GM18517 (cell line): ENCODE measurements around the gene TPSAB1.
"Not testable (repeated sequence)": the region's sequence is repeated elsewhere in the genome, so short reads cannot be mapped to it uniquely, and the experiment has no call there.

Experiments
- ATAC-seq: cut with Tn5 transposase; IDR thresholded peaks from one replicate; pipeline ENCODE4 v1.9.1; 2021; ENCODE audit warnings: mild to moderate bottlenecking, moderate library complexity; ENCODE audit not compliant: unreplicated experiment

The TPSAB1 gene

DNA sequence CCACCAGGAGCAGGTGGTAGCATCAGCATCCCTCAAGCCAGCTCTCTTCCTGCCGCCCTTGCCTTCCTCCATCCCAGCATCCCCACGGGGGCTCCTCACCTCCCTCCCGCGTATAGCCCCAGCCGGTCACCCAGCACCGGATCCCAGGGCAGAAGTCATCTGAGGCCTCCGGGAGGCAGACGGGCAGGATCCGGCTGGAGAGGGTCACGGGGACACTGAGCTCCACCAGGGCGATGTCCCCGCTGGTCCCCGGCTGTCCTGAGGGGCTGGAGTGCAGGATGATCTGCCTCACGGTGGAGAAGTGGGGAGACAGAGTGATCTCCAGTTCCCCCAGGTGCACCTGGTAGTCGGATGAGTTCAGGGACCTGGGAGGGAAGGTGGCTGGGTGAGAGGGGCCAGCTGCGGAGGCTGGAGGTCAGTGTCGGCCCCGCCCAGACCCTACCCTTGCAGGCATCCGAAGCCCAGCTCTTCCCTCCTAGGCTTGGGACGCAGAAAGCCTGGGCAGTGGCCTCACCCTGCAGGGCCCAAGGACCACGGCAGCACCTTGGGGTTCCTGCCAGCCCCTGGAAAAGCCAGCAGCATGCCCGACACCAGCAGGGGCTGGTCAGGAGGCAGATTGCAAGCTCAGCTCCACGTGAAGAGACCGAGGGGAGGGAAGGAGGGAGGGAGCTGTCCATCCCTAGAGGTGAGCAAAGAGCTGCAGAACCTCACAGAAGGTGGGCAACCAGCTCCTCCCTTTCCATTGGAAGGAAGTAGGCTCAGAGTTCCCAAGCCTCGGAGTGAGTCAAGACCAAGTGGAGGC lies 17.8 kb upstream of the TPSAB1 start:
- no peak for ATAC-seq

DNA sequence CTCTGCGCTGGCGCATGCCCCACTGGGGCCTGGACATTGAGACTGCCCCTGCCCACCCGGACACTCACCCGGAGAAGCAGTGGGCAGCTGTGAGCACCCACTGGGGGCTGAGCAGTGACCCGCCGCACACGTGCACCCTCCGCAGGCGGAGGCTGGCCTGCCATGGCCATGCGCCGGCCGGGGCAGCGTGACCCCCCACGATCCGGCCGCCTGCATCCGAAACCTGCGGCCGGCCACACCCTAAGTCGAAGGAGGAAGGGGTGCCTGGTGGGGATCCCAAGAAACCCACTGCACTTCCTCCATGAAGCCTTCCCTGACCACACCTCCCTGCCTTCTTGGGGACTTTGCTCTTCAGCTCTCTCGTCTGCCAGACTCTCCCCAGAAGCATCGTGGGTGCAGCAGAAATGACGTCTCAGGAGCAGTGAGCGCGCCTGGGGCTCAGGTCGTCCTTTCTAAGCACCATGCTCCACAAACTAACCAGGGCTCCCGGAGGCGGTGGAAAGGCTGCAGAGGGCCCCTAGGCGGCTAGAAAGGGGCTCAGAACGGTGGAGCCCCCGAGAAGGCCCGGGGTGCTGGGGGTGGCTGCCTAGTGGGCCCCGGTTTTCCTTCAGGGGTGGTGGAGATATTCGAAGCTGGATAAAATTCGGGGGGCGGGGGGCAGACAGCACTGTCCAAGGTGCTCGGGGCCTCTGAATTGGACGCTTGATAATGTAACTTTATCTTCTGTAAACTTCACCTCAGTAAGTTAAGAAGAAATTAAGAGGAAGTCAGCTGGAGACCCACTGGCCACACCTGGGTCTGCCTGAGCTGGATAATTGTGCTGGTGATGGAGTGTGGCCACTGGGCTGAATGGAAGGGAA lies 16.9 kb upstream of the TPSAB1 start:
- ATAC-seq = no peak

GRCh38 chr16:1224558-1224957 lies 15.9 kb upstream of the TPSAB1 start:
- no peak for ATAC-seq

DNA sequence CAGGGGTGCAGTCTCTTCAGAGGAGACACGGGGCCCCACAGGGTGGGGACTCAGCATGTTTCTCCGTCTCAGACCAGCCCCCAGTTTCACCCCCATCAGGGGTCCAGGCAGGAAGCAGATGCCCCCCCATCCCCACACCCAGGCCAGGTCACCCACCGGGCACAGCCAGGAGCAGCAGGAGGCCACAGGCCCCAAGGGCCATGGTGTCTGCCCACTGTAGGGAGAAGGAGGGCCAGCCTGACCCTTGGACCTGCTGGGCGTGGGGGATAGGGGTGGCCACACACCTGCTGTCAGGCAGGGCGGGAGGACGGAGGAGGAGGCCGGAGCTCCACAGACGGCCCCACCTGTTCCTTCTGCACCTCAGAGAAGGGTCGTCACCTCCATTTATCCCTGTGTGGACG lies 15.5 kb upstream of the TPSAB1 start, which contains the start of gene TPSG1:
Gene TPSG1, minus strand, starts transcription at position 218 of the 401 bp plus-strand sequence. Its CDS starts 16 bp downstream, at position 202.
- ATAC-seq = no peak

DNA sequence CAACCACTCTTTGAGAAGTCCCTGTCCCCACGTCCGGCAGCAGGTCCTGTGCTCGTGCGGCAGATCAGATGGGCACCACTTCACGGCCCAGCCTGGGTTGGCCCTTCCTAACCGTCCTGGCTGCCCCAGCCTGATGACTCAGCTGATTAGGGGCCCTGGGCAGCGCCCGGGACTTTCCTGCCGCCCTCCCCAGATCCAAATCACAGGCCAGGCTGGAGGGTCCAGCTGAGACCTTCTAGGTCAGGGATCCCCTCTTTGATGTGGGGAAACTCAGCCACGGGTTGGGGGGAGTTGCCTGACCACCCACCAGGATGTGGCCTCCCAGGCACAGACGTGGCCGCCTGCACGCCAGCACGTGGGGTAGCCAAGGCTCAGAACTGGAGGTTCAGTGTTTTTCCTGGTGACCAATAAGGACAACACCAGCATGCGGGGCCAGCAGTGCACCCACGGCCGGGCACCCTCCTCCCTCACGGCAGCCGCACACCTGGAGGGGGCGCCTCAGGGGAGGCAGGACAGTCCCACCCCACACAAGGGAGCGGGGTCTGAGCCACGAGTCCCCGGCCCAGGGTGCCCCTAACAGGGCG lies 14.7 kb upstream of the TPSAB1 start:
- ATAC-seq = not testable (repeated sequence)

GRCh38 chr16:1226692-1227091 lies 13.8 kb upstream of the TPSAB1 start:
- not testable (repeated sequence) for ATAC-seq

DNA sequence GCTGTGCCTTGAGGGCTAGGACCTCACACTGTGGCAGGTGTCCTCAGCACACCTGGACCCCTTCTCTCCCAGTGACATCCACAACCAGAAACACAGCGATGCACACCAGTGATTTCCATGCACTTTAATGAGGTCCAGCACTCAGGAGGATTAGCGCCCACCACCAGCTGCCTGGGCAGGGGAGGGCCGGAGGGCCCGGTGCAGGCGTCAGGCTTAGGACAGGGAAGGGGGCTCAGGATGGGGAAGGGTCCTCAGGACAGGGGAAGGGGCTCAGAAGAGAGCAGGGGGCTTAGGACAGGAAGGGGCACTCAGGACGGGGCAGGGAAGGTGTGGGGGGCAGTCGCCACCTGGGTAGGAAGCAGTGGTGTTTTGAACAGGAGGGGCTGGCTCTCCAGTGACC lies 12.3 kb upstream of the TPSAB1 start:
- ATAC-seq = not testable (repeated sequence)

DNA sequence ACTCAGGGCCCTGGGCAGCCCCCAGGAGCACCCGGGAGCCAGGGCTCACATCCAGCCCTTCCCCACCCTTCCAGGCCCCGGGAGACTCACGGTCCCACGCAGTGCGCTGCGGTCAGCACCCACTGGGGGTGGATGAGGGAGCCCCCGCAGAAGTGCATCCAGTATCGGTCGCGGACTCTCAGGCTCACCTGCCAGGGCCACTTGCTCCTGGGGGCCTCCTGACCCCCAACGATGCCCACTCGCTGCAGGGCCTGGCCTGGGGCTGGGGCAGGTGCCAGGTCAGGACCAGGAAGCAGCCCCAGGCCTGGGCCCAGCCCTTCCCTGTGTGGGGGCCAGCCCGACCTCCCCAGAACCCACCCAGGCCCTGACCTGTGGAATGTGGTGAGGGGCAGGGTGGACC lies 11.0 kb upstream of the TPSAB1 start:
- ATAC-seq = not testable (repeated sequence)

GRCh38 chr16:1230084-1230470 lies 10.4 kb upstream of the TPSAB1 start, which contains the start of gene TPSB2:
Gene TPSB2 (minus strand): TSS chr16:1230184. CDS start chr16:1229951, 233 bp downstream.
- not testable (repeated sequence) for ATAC-seq

DNA sequence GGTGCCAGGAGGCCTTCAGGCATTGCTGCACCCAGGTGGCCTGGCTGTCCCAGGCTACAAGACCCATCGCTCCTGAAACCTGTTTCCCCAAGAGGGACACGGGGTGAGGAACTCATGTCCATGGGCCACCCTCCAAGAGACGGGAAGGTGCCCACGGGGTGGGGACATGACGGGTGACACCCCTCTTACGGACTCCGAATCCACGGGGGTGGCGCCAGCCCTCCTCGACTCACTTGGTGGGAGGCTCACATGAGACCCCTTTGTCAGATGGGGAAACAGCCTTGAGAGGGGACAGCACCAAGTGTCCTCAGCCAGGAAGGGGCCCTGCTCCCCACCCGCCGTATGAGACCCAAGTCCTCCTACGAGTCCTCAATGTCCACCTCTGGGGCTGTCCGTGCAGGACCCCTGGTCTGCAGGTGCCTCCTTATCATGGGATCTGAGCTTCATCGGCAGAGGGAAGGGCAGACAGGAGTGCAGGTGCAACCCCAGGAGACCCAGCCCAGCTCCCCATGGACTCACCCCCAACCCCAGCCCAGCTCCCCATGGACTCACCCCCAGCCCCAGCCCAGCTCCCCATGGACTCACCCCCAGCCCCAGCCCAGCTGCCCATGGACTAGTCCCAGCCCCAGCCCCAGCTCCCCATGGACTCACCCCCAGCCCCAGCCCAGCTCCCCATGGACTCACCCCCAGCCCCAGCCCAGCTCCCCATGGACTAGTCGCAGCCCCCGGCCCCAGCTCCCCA lies 9.9 kb upstream of the TPSAB1 start:
- not testable (repeated sequence) for ATAC-seq

DNA sequence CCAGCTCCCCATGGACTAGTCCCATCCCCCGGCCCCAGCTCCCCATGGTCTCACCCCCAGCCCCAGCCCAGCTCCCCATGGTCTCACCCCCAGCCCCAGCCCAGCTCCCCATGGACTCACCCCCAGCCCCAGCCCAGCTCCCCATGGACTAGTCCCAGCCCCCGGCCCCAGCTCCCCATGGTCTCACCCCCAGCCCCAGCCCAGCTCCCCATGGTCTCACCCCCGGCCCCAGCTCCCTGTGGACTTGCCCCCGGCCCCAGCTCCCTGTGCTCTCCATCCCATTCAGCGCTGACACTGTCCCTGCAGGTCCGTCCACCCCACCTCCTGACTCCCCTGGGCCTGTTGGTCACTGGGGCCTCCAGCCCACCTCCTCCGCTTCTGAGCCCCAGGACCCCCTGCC lies 9.2 kb upstream of the TPSAB1 start:
- not testable (repeated sequence) for ATAC-seq

GRCh38 chr16:1232049-1232748 lies 8.3 kb upstream of the TPSAB1 start:
- ATAC-seq = not testable (repeated sequence)

- not testable (repeated sequence) for ATAC-seq
Observed at GRCh38 chr16:1236659-1237058, 3.8 kb upstream of the TPSAB1 start.

GRCh38 chr16:1237990-1238389 lies 2.5 kb upstream of the TPSAB1 start:
- ATAC-seq = no peak

- not testable (repeated sequence) for ATAC-seq
Observed at GRCh38 chr16:1238909-1239308, 1.6 kb upstream of the TPSAB1 start.

- not testable (repeated sequence) for ATAC-seq
Observed at GRCh38 chr16:1239575-1239974, 930 bp upstream of the TPSAB1 start.

DNA sequence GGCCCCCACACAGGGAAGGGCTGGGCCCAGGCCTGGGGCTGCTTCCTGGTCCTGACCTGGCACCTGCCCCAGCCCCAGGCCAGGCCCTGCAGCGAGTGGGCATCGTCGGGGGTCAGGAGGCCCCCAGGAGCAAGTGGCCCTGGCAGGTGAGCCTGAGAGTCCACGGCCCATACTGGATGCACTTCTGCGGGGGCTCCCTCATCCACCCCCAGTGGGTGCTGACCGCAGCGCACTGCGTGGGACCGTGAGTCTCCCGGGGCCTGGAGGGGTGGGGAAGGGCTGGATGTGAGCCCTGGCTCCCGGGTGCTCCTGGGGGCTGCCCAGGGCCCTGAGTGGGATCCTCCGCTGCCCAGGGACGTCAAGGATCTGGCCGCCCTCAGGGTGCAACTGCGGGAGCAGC lies 576 bp downstream of the TPSAB1 start:
- ATAC-seq = not testable (repeated sequence)

DNA sequence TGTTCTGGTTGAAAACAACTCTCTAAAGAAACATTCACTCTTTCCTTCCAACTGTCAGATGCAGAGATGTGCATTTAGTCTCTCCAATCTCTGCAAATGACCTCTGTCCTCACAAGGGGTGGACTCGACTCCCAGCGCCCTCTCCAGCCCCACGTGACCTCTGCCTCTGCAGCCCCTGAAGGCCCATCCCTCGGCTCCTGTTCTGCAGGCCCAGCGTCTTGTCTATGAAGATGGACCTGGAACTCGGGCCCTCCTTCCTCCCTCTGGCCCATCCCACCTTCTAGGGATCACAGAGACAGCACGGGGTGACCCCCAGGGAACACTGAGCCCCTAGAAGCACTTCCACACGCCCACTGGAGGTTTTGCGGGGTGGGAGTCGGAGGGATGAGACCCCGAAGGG lies 2.9 kb downstream of the TPSAB1 start:
- not testable (repeated sequence) for ATAC-seq

GRCh38 chr16:1243907-1244850 lies 3.7 kb downstream of the TPSAB1 start:
- ATAC-seq = not testable (repeated sequence)
